Glutamatergic neuron (in vitro differentiated cells): Measurements from ENCODE around the gene PTPRG. TPM values are rescaled to one million over a fixed set of nuclear protein-coding genes. Genes with fewer than 3 reads are reported as not detected.

ENCODE experiments used
- DNase-seq: peaks from one replicate; pipeline ENCODE4 v3.0.0; 2022
- H3K27ac Mint-ChIP-seq: one replicate; pipeline ENCODE4 v1.8.0; 2020; ENCODE audit warnings: mild to moderate bottlenecking, mixed read lengths, inconsistent platforms; ENCODE audit not compliant: unreplicated experiment
- H3K27me3 Mint-ChIP-seq: one replicate; pipeline ENCODE4 v1.8.0; 2020; ENCODE audit warnings: mild to moderate bottlenecking, moderate library complexity, mixed read lengths, inconsistent platforms; ENCODE audit not compliant: unreplicated experiment
- H3K36me3 Mint-ChIP-seq: one replicate; pipeline ENCODE4 v1.8.0; 2020; ENCODE audit warnings: mild to moderate bottlenecking, mixed read lengths, inconsistent platforms; ENCODE audit not compliant: unreplicated experiment
- H3K4me1 Mint-ChIP-seq: one replicate; pipeline ENCODE4 v1.8.0; 2020; ENCODE audit warnings: mild to moderate bottlenecking, low read depth, mixed read lengths, inconsistent platforms; ENCODE audit not compliant: unreplicated experiment
- H3K4me3 Mint-ChIP-seq: one replicate; pipeline ENCODE4 v1.8.0; 2020; ENCODE audit warnings: mild to moderate bottlenecking, mixed read lengths, inconsistent platforms; ENCODE audit not compliant: unreplicated experiment
- H3K9me3 Mint-ChIP-seq: one replicate; pipeline ENCODE4 v1.8.0; 2020; ENCODE audit warnings: mild to moderate bottlenecking, moderate library complexity, mixed read lengths, inconsistent platforms; ENCODE audit not compliant: unreplicated experiment
- total RNA-seq: library from RNA; stranded (reverse); fragmentation: NEBNext Ultra II Directional; extraction: Animal tissue kit (Norgen Biotek cat#: 25700); gene quantifications from one replicate; pipeline ENCODE4 v1.2.1, GENCODE V29; 2021; ENCODE audit not compliant: unreplicated experiment
- TF ChIP-seq, protein P1 (sequence below): fragments of 200-600 bp; sonication (generic); IDR thresholded peaks from one replicate; pipeline ENCODE4 v1.5.0; 2021; ENCODE audit not compliant: partially characterized antibody, unreplicated experiment

PTPRG gene
- total RNA-seq, 1 donor from 2014 or later = 52.1 TPM

- Mint-ChIP-seq H3K4me1 (peaks cover 19% of the 10 kb centered on the region), H3K27me3 (no peaks in the 10 kb centered on the region), H3K9me3 (no peaks in the 10 kb centered on the region), H3K27ac (peak overlapping the region; percentile 7), H3K36me3 (peaks cover 5% of the 10 kb centered on the region), H3K4me3 (no peak overlapping the region)
- DNase-seq = no peak
- TF ChIP-seq, protein P1, sequence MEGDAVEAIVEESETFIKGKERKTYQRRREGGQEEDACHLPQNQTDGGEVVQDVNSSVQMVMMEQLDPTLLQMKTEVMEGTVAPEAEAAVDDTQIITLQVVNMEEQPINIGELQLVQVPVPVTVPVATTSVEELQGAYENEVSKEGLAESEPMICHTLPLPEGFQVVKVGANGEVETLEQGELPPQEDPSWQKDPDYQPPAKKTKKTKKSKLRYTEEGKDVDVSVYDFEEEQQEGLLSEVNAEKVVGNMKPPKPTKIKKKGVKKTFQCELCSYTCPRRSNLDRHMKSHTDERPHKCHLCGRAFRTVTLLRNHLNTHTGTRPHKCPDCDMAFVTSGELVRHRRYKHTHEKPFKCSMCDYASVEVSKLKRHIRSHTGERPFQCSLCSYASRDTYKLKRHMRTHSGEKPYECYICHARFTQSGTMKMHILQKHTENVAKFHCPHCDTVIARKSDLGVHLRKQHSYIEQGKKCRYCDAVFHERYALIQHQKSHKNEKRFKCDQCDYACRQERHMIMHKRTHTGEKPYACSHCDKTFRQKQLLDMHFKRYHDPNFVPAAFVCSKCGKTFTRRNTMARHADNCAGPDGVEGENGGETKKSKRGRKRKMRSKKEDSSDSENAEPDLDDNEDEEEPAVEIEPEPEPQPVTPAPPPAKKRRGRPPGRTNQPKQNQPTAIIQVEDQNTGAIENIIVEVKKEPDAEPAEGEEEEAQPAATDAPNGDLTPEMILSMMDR = no peak
Observed at GRCh38 chr3:62259924-62260323, 698.6 kb downstream of the PTPRG start.

DNA sequence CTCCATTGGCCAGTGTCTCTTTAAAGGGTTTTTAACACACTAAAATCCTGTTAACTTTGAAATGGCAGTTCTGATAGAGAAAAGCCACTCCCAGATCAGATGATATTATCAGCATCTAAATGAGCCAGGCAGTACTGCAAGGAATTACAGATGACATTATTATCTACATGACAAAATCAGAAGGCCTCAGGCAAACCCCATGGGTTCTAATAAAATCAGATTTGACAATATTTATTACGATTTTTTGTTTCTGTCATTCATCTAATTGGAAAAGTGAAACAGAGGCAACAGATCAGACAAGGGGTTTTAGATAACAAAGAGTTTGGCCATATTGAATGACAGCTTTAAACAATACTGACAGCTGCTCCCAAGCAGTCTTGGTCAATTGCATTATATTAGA, 699.3 kb downstream of the PTPRG start:
- Mint-ChIP-seq H3K27me3 (no peaks in the 10 kb centered on the region), H3K27ac (no peak overlapping the region), H3K4me1 (peaks cover 19% of the 10 kb centered on the region), H3K36me3 (peaks cover 5% of the 10 kb centered on the region), H3K4me3 (no peak overlapping the region), H3K9me3 (no peaks in the 10 kb centered on the region)
- TF ChIP-seq, protein P1 = no peak
- no peak for DNase-seq

GRCh38 chr3:62261121-62261520, 699.8 kb downstream of the PTPRG start:
- Mint-ChIP-seq H3K4me3 (no peak overlapping the region), H3K27me3 (no peaks in the 10 kb centered on the region), H3K27ac (peak overlapping the region; percentile 41), H3K9me3 (no peaks in the 10 kb centered on the region), H3K4me1 (peaks cover 19% of the 10 kb centered on the region), H3K36me3 (peaks cover 5% of the 10 kb centered on the region)
- TF ChIP-seq, protein P1 = no peak
- no peak for DNase-seq

DNA sequence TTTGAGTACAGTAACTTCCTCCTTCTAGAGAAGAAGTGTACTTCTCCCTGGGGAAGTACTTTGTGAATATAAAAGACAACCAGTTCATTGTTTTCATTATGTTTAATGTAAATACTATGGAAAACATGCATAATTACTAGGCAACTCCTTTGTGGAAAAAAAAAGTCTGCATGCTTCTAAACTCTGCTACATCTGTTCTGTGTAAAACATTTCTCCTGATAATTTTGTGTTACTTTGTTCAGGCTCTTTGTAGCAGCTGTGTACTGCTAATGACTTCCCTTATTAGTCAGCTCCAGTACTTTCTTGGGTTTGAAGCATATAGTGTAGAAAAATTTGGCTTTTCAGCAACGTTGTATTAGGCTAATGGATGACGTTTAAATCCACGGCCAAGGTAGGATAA, 700.4 kb downstream of the PTPRG start:
- Mint-ChIP-seq H3K36me3 (peaks cover 5% of the 10 kb centered on the region), H3K4me3 (no peak overlapping the region), H3K9me3 (no peaks in the 10 kb centered on the region), H3K4me1 (peaks cover 19% of the 10 kb centered on the region), H3K27ac (no peak overlapping the region), H3K27me3 (no peaks in the 10 kb centered on the region)
- TF ChIP-seq, protein P1 = no peak
- DNase-seq = no peak

DNA sequence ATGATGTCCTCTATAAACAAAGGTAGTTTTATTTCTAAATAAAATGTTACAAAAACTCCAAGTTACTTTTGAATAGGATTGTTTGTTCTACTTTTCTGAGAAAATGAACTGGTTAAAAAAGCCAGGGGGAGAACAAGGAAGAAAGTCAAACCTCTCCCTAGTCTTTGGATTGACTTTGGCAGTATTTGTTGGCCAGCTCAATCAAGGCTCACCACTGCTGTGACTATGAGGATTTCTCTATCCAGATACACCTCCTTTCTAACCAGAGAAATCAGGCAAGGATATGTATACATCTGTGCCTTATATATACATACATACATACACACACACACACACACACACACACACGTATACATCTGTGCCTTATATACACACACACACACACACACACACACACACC, 704.2 kb downstream of the PTPRG start:
- TF ChIP-seq, protein P1 = no peak
- Mint-ChIP-seq H3K4me1 (peaks cover 10% of the 10 kb centered on the region), H3K36me3 (peaks cover 5% of the 10 kb centered on the region), H3K9me3 (no peaks in the 10 kb centered on the region), H3K27ac (no peak overlapping the region), H3K27me3 (no peaks in the 10 kb centered on the region), H3K4me3 (no peak overlapping the region)
- no peak for DNase-seq
